Measurements from ENCODE around the gene ENTPD2.

DNA sequence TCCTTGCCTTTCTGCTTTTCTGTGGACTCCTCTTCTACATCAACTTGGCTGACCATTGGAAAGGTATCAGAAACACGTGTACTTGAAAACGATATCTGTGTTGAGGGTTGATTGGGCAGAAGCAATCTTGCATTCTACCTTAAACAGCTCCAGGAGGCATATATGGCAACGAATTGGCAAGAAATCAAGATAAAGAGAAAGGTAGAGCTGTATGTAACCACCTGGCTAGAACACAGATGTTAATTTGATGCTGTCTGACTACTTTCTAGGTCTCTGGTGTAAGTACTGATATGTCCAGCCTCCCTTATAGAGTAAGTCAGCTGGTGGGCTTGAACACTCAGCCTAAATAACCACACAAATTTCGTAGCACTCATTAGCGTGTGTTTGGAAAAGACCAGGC, 34.3 kb upstream of the ENTPD2 start:
- TF ChIP-seq CTCF (IDR thresholded peaks at IDR 0.05) (no peak), POLR2A (IDR thresholded peaks at IDR 0.05; ENCODE audit: low read depth) (no peak), EP300 (IDR thresholded peaks at IDR 0.05) (no peak), POLR2AphosphoS5 (IDR thresholded peaks at IDR 0.05) (no peak)
